NCI-H1105 treated with DMSO at 0.1 percent for 48 hours (cell line): Measurements from ENCODE around the gene IL5.
"Not testable (repeated sequence)": the region's sequence is repeated elsewhere in the genome, so short reads cannot be mapped to it uniquely, and the experiment has no call there.

ENCODE experiments used
- DNase-seq: peaks from one replicate; lab custom pipeline; 2025; lab: John Stamatoyannopoulos, UW

The IL5 gene

DNA sequence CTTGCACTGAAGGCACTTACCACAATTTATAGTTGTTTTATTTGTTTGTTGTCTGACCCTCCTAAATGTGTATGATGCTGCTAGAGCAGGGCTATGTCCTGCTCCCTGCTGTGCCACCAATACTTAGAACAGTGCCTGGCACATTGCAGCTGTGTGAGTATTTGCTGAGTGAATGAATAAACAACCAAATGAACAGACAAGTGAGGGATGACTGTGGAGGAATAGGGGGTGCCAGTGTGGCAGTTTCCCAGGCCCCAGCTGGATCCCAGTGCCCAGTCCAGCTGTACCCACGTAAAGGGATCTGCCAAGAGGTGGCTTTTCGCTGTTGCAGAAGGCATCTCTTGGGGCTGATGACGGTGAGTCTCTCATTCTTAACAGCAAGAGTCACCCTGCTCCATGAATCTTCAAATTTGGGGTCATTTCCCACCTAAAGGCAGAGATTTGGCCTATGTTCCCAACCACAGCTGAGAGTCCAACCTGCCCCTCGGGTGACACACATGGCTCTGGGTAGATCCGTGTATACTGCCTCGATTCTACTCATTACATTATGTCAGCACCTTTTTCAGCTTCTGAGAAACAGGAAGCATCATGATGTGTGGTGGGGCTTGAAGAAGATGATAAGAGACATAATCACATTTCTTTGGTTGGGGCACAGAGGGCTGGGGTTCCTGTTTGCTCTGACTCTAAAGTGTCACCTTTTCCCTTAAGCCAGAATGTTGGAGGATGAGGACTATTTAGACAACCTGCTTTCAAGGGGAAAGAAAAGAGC, 14.3 kb downstream of the IL5 start:
- DNase-seq: no peak

DNA sequence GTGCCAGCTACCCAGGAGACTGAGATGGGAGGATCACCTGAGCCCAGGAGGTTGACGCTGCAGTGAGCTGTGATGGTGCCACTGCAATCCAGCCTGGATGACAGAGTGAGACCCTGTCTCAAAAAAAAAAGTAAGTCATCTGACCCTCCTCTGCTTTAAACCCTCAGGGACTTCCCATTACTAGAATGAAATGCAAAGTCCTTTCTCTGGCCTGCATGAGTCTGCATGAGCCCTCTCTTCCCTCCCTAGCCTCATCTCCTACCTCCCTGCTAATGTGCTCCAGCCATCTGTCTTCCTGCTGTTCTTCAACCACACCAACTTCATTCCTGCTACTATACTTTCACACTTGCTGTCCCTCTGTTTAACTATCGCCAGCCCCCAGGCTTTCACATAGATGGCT, 15.3 kb downstream of the IL5 start:
- DNase-seq: no peak

DNA sequence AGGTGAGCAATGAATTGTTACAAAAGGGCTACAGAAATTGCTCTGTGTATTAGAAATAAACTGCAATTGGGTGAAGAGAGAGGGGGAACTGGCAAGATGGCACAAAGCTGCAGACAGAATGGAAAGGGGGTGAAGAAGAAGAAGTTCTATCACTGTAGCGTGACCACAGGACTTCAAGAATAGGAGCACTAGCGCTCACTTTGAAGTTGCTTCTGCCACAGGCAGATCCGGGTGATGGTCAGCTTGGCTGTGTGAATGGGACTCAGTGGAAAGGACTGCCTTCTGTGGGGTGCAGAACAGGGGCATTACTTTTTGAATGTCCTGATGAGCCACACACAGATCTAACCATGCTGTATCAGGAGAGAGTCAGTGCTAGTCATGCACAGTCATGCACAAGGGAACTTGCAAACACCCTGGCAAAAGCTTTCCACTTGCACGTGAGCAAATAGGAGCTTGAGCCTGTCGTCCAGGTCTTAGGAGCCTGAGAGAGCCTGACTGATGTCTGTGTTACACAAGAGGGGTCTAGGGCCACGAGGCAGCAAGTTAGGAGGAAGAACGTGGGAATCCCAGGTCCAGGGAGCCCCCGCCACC, 16.3 kb downstream of the IL5 start:
- DNase-seq: no peak

DNA sequence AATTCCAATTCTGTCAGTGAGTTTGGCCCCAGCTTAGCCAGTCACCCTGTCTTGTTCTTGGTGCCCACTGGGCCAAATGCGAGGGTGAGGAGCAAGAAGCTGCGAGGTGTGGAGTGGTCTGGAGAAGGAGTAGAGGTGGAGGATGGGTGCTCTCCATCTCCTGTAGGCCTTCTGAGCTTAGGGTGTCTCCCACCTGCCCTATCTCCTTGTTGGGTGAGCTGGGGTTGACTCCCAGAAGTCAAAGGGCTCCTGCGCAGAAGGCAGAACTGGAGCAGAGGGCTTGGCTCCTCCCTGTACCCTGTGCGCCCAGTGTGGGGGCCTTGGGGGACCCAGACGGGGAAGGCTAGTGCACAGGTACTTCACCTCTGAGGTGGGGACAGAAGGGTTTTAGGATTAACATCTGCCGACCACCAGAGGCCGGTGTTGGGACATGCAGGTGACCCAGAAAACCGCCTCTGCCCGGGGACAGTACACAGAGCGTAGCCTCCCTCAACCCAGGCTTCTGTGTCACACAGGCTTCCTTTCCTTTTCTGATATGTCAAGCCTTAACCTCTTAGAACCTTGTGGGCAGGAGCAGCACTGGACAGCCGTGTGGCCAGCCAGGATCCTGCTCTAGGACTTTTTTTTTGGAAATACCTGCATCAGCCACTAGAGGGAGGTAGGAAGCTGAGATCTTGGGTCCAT, 16.9 kb downstream of the IL5 start:
- DNase-seq: peak; percentile 34

DNA sequence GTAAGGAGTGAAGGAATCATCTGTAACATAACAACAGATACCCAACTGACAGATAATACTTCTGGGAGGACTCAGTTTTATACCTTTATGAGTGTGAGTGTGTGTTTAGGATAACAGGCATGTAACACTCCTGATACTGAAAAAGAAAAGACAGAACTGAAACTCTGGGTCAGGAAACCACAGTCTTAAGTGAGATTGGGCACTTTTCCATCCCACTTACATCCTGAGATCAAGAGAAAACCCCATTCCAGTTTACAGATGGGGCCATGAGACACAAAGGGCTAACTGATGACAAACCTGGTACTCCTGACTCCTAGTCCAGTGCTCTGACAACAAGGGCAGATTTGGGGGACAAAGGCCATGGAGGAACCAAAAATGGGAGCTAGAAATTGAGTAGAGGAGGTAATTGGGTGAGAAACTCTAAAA, 18.0 kb downstream of the IL5 start:
- no peak for DNase-seq

DNA sequence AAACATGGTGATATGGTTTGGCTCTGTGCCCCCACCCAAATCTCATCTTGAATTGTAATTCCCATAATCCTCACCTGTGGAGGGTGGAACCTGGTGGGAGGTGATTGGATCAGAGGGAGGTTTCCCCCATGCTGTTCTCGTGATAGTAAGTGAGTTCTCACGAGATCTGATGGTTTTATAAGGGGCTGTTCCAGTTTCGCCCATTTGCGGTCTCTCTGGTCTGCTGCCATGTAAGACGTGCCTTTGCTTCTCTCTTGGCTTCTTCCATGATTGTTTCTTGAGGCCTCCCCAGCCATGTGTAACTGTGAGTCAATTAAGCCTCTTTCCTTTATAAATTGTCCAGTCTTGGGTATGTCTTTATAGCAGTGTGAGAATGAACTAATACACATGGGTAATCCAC, 18.4 kb downstream of the IL5 start:
- not testable (repeated sequence) for DNase-seq

DNA sequence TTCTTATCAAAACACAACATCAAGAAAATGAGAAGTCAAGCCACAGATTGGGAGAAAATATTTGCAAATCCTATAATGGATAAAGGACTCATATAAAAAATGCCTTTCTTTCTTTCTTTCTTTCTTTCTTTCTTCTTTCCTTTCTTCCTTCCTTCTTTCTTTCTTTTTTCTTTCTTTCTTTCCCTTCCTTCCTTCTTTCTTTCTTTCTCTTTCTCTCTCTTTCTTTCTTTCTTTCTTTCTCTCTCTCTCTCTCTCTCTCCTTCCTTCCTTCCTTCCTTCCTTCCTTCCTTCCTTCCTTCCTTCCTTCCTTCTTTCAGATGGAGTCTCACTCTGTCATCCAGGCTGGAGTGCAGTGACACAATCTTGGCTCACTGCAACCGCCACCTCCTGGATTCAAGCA, 21.3 kb downstream of the IL5 start:
- not testable (repeated sequence) for DNase-seq

DNA sequence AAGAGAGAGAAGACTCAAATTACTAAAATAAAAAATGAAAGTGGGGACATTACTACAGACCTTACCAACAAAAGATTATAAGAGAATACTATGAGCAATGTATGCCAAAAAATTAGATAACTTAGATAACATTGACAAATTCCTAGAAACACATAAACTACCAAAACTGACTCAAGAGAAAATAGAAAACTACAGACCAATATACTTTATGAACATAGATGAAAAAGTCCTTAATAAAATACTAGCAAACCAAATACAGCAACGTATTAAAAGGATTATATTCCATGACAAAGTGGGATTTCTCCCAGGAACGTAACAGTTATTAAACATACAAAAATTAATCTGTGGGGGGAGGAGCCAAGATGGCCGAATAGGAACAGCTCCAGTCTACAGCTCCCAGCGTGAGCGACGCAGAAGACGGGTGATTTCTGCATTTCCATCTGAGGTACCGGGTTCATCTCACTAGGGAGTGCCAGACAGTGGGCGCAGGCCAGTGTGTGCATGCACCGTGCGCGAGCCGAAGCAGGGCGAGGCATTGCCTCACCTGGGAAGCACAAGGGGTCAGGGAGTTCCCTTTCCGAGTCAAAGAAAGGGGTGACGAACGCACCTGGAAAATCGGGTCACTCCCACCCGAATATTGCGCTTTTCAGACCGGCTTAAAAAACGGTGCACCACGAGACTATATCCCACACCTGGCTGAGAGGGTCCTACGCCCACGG, 29.5 kb downstream of the IL5 start:
- not testable (repeated sequence) for DNase-seq

DNA sequence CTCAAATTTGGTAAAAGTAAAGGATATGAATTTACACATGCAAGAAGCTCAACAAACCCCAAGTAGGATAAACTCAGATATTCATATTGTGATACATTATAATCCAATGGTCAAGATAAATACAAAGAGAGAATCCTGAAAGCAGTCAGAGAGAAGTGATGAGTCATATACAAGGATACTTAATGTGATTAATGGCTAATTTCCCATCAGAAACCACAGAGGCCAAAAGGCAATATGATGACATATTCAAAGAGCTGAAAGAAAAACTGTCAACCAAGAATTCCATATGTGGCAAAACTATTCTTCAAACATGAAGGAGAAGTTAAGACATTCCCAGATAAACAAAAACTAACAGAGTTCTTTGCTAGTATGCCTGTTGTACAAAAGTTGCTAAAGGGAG, 33.2 kb downstream of the IL5 start:
- DNase-seq: no peak

DNA sequence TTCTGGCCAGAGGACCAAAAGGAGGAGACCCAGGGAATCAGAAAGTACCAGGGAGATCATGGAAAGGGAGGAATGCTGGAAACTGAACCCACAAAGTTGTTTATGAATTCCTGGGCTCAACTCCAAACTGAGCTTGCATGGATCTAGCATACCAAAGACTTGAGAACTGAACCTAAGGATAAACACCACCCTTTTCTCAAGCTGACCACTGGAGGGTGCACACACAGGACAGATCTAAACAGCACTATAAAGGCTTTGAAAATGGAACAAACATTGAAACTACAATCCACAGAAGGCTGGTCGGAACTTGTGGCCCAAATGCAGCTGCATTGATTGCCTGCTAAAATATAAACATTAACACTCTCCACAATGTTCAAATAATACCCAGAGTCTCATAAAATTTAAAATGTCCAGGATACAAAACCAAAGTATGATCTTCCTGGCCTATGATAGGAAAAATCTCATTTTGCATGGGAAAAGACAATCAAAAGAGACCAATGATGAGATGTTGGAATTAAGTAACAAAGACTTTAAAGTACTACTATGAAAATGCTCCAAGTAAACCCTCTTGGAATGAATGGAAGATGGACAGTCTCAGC, 37.1 kb downstream of the IL5 start:
- peak; percentile 3 for DNase-seq

DNA sequence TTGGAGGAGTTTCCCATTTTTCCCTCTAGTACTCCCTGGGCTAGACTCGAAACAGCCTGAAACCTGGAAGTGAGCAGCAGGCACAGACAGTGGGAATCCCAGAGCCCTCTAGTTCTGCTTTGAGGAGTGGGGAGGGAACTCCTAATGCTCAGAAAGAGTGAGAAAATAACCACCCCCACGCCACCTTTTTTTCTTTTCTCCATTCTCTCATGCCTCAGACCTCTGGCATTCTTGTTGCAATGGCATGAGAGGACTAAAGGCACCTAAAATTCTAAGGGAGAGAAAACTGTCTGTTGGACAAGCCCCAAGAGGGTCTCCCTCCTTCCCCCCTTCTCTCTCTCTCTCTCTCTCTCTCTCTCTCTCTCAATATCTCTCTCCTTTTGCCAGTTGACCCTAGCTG, 37.7 kb downstream of the IL5 start:
- no peak for DNase-seq

DNA sequence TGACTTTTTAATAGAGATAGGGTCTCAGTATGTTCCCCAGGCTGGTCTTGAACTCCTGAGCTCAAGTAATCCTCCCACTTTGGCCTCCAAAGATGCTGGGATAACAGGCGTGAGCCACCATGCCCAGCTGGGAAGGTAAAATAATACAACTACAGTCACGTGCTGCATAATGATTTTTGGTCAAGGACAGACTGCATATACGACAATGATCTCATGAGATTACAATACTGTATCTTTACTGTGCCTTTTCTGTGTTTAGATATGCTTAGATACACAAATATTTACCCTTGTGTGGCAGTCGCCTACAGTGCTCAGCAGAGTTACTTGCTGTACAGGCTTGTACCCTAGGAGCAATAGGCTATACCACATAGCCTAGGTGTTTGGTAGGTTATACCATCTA, 38.6 kb downstream of the IL5 start:
- no peak for DNase-seq

DNA sequence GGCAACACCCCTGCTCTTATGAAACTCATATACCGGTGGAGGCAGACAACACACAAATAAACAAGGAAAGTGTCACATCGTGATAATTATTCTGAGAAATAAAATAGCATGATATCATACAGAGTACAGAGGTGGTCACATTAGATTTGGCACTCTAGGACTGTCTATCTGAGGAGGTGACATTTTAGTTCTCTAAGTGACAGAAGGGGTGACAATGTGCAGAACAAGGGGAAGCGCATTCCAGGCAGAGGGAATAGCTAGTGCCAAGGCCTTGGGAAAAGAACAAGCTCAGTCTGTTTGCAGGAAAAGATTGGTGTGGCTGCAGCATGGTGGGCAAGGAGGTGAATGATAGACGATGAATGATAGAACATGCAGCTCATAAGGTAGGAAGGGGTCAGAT, 40.1 kb downstream of the IL5 start:
- no peak for DNase-seq

DNA sequence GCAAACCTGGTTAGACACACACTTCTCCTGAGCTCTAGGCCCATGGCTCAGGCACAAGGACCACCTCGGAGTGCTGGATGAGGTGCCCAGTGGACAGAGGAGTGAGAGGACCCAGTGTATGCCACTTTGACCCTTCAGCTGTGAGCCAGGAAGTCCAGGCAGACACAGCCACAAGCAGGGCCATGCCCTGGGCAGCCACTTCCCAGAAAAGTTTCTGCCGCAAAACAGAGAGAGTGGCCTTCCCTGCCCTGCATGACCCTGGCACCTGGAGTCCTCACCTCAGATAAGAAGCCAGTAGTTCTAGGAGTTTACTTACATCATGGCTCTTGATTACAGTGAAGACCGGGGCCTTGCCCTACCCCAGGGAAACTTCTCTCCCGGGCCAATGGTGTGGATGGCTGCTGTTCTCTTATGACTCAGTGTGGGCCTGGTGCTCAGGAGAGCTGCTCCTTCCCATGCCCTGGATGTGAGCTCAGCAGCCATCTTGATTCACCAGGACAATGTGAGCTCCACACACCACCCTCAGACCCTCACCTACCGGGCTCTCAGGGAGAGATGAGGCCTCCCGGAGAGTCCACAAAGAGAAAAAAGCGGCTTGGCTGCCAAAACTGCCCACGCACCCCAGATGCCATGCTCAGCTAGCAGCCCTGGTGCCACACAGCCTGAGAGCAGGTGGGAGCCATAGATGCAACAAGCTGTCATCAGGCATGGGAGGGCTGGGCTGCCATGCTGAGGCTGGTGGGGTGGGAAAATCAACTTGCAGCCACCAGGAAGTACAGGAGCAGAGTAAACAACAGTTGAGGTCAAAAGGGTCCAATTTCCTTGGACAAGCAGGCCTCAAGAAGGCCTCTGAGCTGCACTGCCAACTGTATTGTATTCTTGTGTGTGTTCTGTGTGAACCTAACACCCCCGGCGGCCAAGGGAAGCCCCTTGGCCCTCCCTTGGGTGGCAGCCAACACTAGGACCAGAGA, 41.1 kb downstream of the IL5 start:
- DNase-seq: no peak

DNA sequence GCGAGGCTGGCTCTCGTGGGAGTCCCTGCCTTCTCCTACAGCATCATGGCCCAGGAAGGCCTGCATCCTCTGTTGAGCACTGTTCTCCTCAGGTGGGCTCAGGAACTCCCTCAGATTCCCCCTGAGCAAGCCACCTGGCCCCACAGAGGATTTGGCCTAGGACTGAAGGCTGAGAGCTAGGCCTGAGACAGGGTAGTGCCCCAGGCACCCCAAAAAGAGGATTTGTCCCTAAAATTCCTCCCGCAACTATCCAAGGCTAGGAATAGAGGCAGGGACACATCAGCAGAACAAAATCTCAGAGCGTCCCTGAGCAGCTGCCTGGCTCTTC, 41.7 kb downstream of the IL5 start:
- no peak for DNase-seq

DNA sequence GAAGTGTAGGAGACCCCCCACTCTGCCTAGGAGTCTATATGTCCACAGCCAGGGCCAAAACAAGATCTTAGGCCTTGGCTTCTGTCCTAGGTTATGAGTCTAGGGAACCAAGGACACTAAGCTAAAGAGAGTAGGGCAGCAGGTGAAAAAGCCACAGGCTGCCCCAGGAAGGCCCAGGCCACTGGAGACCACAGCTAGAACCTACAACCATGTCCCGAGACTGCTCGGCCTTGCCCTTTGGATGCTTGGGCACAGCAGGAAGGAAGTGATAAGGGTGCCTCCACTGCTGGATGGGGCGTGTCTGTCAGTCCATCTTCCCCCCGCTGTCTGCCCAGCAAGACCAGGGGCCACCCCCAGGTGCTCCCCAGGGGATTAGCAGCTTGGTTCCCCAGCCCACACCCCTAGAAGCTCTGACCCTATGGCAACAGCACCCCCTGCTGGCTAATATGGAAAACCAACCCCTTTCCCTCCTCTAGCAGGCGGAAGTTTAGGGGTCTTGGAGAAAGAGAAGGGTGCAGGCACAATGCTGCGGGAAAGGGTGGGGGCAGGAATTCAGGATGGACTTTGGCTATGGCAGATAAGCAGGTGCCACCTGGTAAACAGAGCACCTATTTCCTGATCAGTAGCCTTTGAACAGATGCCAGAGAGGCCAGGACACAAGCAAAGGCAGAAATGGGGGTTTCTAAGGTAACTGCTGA, 42.2 kb downstream of the IL5 start:
- peak; percentile 29 for DNase-seq

DNA sequence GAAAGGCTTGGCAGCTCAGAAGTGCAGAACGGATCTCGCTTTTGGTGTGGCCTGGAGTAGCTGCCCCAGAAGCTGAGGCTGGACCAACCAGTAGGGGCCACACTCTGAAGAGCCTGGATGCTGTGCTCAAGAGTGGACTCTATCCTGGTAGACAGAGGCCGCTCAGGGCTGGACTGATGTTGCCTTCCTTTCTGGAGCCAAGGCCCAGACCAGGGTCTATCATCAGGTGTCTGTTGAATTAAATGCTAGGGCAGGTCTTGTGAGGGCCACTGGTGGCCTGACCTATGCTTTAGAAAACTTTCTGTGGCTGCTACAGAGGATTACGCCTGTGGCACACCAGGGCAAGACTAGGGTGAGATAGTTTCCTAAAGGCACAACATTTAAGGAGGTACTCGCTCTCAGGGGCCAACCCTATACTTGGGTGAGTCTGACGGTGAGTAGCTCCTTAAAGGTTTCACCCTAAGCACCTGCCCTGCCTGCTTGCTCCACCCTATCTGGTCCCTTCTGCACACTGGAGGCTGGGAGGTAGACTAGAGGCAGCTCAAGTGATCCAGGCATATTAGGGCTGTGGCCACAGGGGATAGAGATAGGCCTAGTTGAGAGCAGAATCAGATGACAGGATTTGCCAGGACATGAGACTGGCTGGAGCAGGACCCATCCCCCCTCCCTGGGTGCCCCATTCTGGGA, 42.9 kb downstream of the IL5 start:
- DNase-seq: no peak

DNA sequence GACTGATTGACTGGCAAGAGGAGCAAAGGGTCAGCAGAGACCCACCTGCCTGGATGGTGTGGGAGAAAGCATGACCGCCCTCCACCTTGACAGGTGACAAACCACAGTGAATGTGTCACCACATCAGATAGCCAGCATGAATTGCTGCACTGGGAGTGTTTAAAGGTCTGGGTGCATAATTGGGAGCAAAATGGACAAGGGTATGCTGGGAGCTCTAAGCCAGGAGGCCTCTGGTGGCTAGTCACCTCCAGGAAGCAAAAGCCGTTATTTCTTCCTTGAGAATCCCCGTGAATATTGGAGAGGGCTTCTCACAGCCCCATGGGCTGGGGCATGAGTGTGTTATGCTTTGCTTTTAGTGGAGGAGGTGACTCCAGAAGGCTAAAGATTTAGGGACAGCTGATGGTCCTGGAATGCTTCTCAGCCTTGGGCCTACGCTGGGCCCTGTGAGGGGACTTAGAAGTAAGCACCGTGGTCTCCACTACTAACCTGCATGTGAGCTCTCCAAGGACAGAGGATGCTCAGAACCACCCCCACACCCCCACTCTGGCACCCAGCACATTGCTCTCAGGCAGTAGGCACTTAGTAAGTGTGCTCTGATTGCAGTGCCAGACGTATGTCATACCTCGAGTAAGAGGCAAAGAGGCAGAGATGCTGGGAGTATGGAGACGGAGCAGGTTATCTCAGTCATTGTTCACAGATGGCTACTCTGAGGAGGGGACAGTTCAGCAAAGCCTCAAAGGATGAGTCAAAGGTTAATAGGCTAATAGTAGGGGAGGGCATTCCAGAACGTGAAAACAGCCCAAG, 43.7 kb downstream of the IL5 start:
- no peak for DNase-seq

DNA sequence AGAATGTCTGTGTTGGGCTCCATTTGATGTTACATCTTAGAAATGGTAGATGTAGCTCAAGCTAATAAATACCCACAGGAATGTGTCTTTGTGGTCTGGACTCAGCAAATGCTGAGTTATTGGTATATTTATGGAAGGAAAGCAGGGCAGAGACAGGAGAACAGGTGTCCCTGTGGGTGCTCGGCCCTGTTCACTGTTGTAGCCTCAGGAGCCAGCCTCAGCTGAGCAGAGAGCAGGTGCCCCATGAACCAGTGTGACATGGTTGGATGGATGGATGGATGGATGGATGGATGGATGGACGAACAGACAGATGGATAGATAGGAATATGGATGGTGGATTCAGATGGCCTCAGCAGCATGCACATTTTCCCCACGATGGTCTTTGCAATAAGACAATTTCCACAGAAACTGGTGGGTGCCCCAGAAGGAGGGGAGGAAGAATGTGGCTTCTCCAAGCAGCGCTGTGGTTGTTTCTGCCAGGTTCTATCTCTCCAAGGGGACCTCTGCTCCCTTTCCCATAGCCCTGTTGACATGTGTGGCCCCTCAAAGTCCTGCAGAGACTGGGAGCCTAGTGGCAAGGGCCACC, 44.5 kb downstream of the IL5 start:
- no peak for DNase-seq
